Endothelial cell of umbilical vein (primary cell): ENCODE results near the gene TRAK1. TPM values are rescaled to one million over a fixed set of nuclear protein-coding genes. Genes with fewer than 3 reads are reported as not detected.

Source experiments
- BruUV-seq: library from RNA; stranded (reverse); fragments of 400-500 nt; replicated peaks from 2 replicates; lab custom pipeline; 2021; lab: Mats Ljungman, UMichigan
- CTCF ChIA-PET: fragments of 300-600, 350-600 bp; sonication (Branson Sonifier 250); formaldehyde crosslinking; loops from one replicate; lab custom pipeline; 2021; ENCODE audit warnings: antibody characterized with exemption, inconsistent platforms; lab: Charles Lee
- POLR2A ChIA-PET: fragments of 300-600, 350-600 bp; sonication (Branson Sonifier 250); formaldehyde crosslinking; loops from one replicate; lab custom pipeline; 2021; ENCODE audit warnings: antibody characterized with exemption, inconsistent platforms; lab: Charles Lee
- DNase-seq: peaks from one replicate; pipeline ENCODE4 v3.0.0-alpha.2; 2011; ENCODE audit warnings: low read depth, low spot score
- FAIRE-seq: peaks from 2 replicates; lab custom pipeline; 2011; peaks lifted over from hg19 to GRCh38; lab: Jason Lieb, UNC
- H2AFZ ChIP-seq: 2 replicates; pipeline ENCODE4 v1.6.0; 2012; ENCODE audit warnings: low read depth, low read length, control low read depth, inconsistent platforms
- H3K27ac ChIP-seq: 2 replicates; pipeline ENCODE4 v1.5.1; 2011; ENCODE audit warnings: low read depth, mild to moderate bottlenecking, control low read depth, low read length, moderate library complexity; ENCODE audit not compliant: insufficient read depth
- H3K27me3 ChIP-seq, 2 experiments: 2 replicates each; pipeline versions ENCODE4 v1.6.0 to v1.6.1; 2011; ENCODE audit warnings: low read length in 2 of 2, mixed read lengths in 1 of 2; ENCODE audit not compliant: control insufficient read depth in 2 of 2, insufficient read depth in 2 of 2
- H3K36me3 ChIP-seq, 2 experiments: 2 replicates in 1 of 2; 3 replicates in 1 of 2; pipeline ENCODE4 v1.5.1; 2011; ENCODE audit warnings: low read length in 2 of 2, mild to moderate bottlenecking in 1 of 2, moderate library complexity in 1 of 2; ENCODE audit not compliant: control insufficient read depth in 2 of 2, insufficient read depth in 2 of 2; ENCODE audit errors: extremely low read depth in 1 of 2
- H3K4me1 ChIP-seq: 3 replicates; pipeline ENCODE4 v1.5.1; 2011; ENCODE audit warnings: mild to moderate bottlenecking, low read length; ENCODE audit not compliant: control insufficient read depth, insufficient read depth; ENCODE audit errors: extremely low read depth
- H3K4me2 ChIP-seq: 2 replicates; pipeline ENCODE4 v1.6.1; 2011; ENCODE audit warnings: low read length, control low read depth, mixed read lengths; ENCODE audit not compliant: insufficient read depth
- H3K4me3 ChIP-seq, 3 experiments: fragments of 200-600 bp in 1 of 3; sonication (generic), shearing (Covaris generic) in 1 of 3; replicated peaks in 1 of 3; 2 replicates each; pipeline ENCODE4 v1.5.1; 2011 to 2016; ENCODE audit warnings: control low read depth in 3 of 3, low read length in 3 of 3, mild to moderate bottlenecking in 2 of 3, inconsistent platforms in 1 of 3, low read depth in 1 of 3, moderate library complexity in 1 of 3; ENCODE audit not compliant: insufficient read depth in 1 of 3
- H3K79me2 ChIP-seq: 2 replicates; pipeline ENCODE4 v1.6.0; 2012; ENCODE audit warnings: low read length, inconsistent platforms; ENCODE audit not compliant: control insufficient read depth, insufficient read depth
- H3K9ac ChIP-seq: replicated peaks from 2 replicates; pipeline ENCODE3; 2011; ENCODE audit warnings: low read length, control low read depth; ENCODE audit not compliant: insufficient read depth; ENCODE audit errors: extremely low read depth
- H3K9me1 ChIP-seq: replicated peaks from 3 replicates; pipeline ENCODE4 v1.6.0; 2011; ENCODE audit warnings: mild to moderate bottlenecking, low read length; ENCODE audit not compliant: control insufficient read depth, insufficient read depth; ENCODE audit errors: extremely low read depth
- H3K9me3 ChIP-seq: replicated peaks from 2 replicates; pipeline ENCODE4 v1.5.1; 2012; ENCODE audit warnings: low read length, inconsistent platforms; ENCODE audit not compliant: control insufficient read depth, insufficient read depth
- H4K20me1 ChIP-seq: replicated peaks from 2 replicates; pipeline ENCODE3; 2011; ENCODE audit warnings: mild to moderate bottlenecking, low read length; ENCODE audit not compliant: control insufficient read depth, insufficient read depth; ENCODE audit errors: extremely low read depth
- FOS ChIP-seq: IDR thresholded peaks from 2 replicates; pipeline ENCODE4 v1.6.1; 2011; ENCODE audit warnings: mild to moderate bottlenecking, low read length, moderate library complexity, borderline replicate concordance; ENCODE audit not compliant: insufficient read depth
- GATA2 ChIP-seq: IDR thresholded peaks from 2 replicates; pipeline ENCODE4 v1.7.0; 2011; ENCODE audit warnings: low read depth, mild to moderate bottlenecking, moderate library complexity, mixed read lengths, low read length; ENCODE audit not compliant: insufficient read length, insufficient read depth
- JUN ChIP-seq: IDR thresholded peaks from 2 replicates; pipeline ENCODE4 v1.6.1; 2011; ENCODE audit warnings: borderline replicate concordance, low read depth; ENCODE audit not compliant: insufficient read length, insufficient read depth
- MYC ChIP-seq: IDR thresholded peaks from one replicate; pipeline ENCODE4 v1.6.1; 2011; ENCODE audit warnings: mild to moderate bottlenecking, low read depth, low read length
- POLR2A ChIP-seq: IDR thresholded peaks from 2 replicates; pipeline ENCODE4 v1.6.1; 2012; ENCODE audit warnings: low read depth, mild to moderate bottlenecking, control low read depth, low read length
- POLR2AphosphoS5 ChIP-seq: IDR thresholded peaks from 2 replicates; pipeline ENCODE4 v1.6.1; 2012; ENCODE audit warnings: low read depth, mild to moderate bottlenecking, control low read depth, low read length, moderate library complexity; ENCODE audit not compliant: insufficient read depth
- dilution Hi-C: fragments of 300-500 bp; cut with MboI; formaldehyde crosslinking; loops from one replicate; pipeline ENCODE4 v1.15.0; 2019; ENCODE audit warnings: low sequenced_read_pairs; ENCODE audit not compliant: extremely low pct_ligation_motif_present
- intact Hi-C: fragments of 100-400 bp; cut with micrococcal nuclease; formaldehyde crosslinking; loops from one replicate; pipeline ENCODE4 v1.10.0; 2022
- polyA plus RNA-seq, 4 experiments: library from polyadenylated mRNA; depleted of rRNA in 3 of 4; stranded (reverse) in 3 of 4; unstranded in 1 of 4; fragments of >200 nt; gene quantifications; 2 replicates each; pipeline versions ENCODE4 v1.2.1 to v1.2.3, GENCODE V29; 2011 to 2012; ENCODE audit warnings: missing spikeins in 1 of 4
- total RNA-seq: library from RNA; stranded (reverse); gene quantifications from 2 replicates; pipeline ENCODE4 v1.2.3, GENCODE V29; 2021

Gene TRAK1
- total and polyA plus RNA-seq, 2 donors (not counting 3 experiments of a cell fraction or from before 2014, with no cell fraction given): 38.5 to 59.6 TPM

DNA sequence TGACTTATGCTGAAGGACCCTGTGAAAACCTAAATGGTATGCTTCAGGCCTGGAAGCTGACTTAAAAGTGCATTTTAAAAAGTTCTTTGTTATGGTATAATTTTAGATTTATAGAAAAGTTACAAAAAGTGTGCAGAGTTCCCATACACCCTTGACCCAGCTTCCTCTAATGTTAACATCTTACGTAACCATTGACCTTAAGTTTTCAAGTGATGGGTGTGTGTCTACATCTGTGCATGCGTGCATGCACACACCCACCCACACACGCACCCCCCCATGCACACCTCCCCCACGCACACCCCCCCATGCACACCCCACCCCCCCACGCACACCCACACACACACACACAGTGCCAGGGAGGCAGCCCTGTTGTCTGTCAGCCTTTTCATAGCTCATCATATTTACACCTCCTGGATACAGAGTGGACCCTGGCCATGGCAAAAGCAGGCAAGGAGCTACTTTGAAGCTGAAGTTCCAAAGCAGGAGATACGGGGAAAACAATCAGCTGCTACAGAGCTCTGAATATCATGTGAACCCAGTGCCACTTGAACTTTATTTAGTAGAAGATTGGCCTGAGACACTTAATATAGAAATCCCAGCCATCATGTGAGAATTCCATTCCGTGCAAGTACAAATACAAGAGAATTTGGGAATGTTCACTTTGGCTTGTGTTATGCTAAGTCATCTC is 30.0 kb upstream of the TRAK1 start:
- Histone ChIP-seq H3K27ac (peak overlapping the region; percentile 80), H3K27me3 (no peaks in the 10 kb centered on the region), H3K4me2 (peak overlapping the region; percentile 60), H3K4me3 (no peak overlapping the region), H3K9ac (peak overlapping the region; percentile 26), H3K79me2 (peaks cover 22% of the 10 kb centered on the region), H2AFZ (no peak overlapping the region), H3K36me3 (no peaks in the 10 kb centered on the region), H3K4me1 (peaks cover 31% of the 10 kb centered on the region), H4K20me1 (no peaks in the 10 kb centered on the region), H3K9me1 (no peaks in the 10 kb centered on the region), H3K9me3 (no peaks in the 10 kb centered on the region)
- DNase-seq: no peak
- TF ChIP-seq POLR2A: no peak
- dilution Hi-C loops (no loop called here), intact Hi-C loops (loop anchor here (1.0 to 5.0 kb wide), 5 partner anchors 9 to 42 kb away; no protein-coding TSS in a partner anchor)
- BruUV-seq: no TSS peak
- FAIRE-seq: no peak
- ChIA-PET CTCF (interaction anchor here (0.6 to 2.8 kb wide), 14 partner anchors 9 to 130 kb away, joined by 3 to 17 read pairs (median 4); no protein-coding TSS in a partner anchor), POLR2A (interaction anchor here (0.5 to 1.6 kb wide), 5 partner anchors 8 to 131 kb away, joined by 3 to 9 read pairs (median 4); no protein-coding TSS in a partner anchor)

- peaks cover 20% of the 10 kb centered on the region for H3K79me2 ChIP-seq
- H3K4me2 ChIP-seq: peak overlapping the region; percentile 60
- H3K9me1 ChIP-seq: no peaks in the 10 kb centered on the region
- H3K36me3 ChIP-seq: no peaks in the 10 kb centered on the region
- FAIRE-seq (peak; percentile 87), DNase-seq (peak; percentile 90)
- intact Hi-C loops: loop anchor here (1.0 to 5.0 kb wide), 7 partner anchors 10 to 100 kb away; partner anchors contain the start of gene ULK4
- TF ChIP-seq MYC (no peak), POLR2A (no peak), FOS (peak; percentile 75), GATA2 (no peak), JUN (peak; percentile 56), POLR2AphosphoS5 (peak; percentile 44)
- no peaks in the 10 kb centered on the region for H4K20me1 ChIP-seq
- H3K27ac ChIP-seq: peak overlapping the region; percentile 80
- H3K9me3 ChIP-seq: no peaks in the 10 kb centered on the region
- BruUV-seq: TSS peak; percentile 59
- dilution Hi-C loops: no loop called here
- H2AFZ ChIP-seq: no peak overlapping the region
- ChIA-PET POLR2A (interaction anchor here (1.2 to 1.6 kb wide), 3 partner anchors 9 to 36 kb away, joined by 3 to 9 read pairs (median 4); no protein-coding TSS in a partner anchor), CTCF (interaction anchor here (0.6 to 2.8 kb wide), 14 partner anchors 10 to 129 kb away, joined by 3 to 17 read pairs (median 4); no protein-coding TSS in a partner anchor)
- peak overlapping the region; percentile 54 for H3K9ac ChIP-seq
- H3K27me3 ChIP-seq: no peaks in the 10 kb centered on the region
- H3K4me1 ChIP-seq: peaks cover 36% of the 10 kb centered on the region
- H3K4me3 ChIP-seq: no peak overlapping the region
These were observed 29.3 kb upstream of the TRAK1 start for GRCh38 chr3:42061713-42062380.
